Lower lobe of right lung (tissue), 2 donors: ENCODE measurements around the gene ST6GALNAC3. TPM values are rescaled to one million over a fixed set of nuclear protein-coding genes. Genes with fewer than 3 reads are reported as not detected.

Source experiments
- ATAC-seq, 2 donors: fragments of 200-7000 bp; cut with Tn5 transposase; one replicate each; pipeline ENCODE4 v1.9.1; 2020 to 2022; ENCODE audit warnings: mild to moderate bottlenecking in 2 of 2, moderate library complexity in 2 of 2
- DNase-seq: peaks from one replicate; pipeline ENCODE4 v3.0.0-alpha.2; 2020
- H3K27ac ChIP-seq: fragments of 200-600 bp; one replicate; pipeline ENCODE4 v1.8.0; 2022
- H3K27me3 ChIP-seq: fragments of 200-600 bp; one replicate; pipeline ENCODE4 v1.8.0; 2022; ENCODE audit warnings: low read depth
- H3K36me3 ChIP-seq: fragments of 200-600 bp; one replicate; pipeline ENCODE4 v1.8.0; 2022; ENCODE audit warnings: mild to moderate bottlenecking
- H3K4me1 ChIP-seq: fragments of 200-600 bp; one replicate; pipeline ENCODE4 v1.8.0; 2022
- H3K4me3 ChIP-seq: fragments of 200-600 bp; one replicate; pipeline ENCODE4 v1.8.0; 2022; ENCODE audit warnings: mild to moderate bottlenecking
- H3K9me3 ChIP-seq: fragments of 200-600 bp; one replicate; pipeline ENCODE4 v1.8.0; 2022
- intact Hi-C: fragments of 100-400 bp; cut with DNase I; formaldehyde crosslinking; loops from one replicate; pipeline ENCODE4 v1.11.0; 2022
- total RNA-seq: library from RNA; stranded (reverse); fragmentation: NEBNext Ultra II Directional; extraction: Animal tissue kit (Norgen Biotek cat#: 25700); gene quantifications from one replicate; pipeline ENCODE4 v1.2.1, GENCODE V29; 2021
- TF ChIP-seq, protein P1 (sequence below): fragments of 200-600 bp; IDR thresholded peaks from one replicate; pipeline ENCODE4 v1.8.0; 2022; ENCODE audit warnings: antibody characterized with exemption, mild to moderate bottlenecking
- donor health status: DM: no; HTN: yes; CAD: no; lungs with severe emphysema.

ST6GALNAC3 gene
- total RNA-seq, 1 donor from 2014 or later, result 8.8 TPM

- intact Hi-C loops, result no loop called here
- H3K9me3 ChIP-seq, result no peaks in the 10 kb centered on the region
- ATAC-seq (no peak), DNase-seq (no peak)
- TF ChIP-seq, protein P1, sequence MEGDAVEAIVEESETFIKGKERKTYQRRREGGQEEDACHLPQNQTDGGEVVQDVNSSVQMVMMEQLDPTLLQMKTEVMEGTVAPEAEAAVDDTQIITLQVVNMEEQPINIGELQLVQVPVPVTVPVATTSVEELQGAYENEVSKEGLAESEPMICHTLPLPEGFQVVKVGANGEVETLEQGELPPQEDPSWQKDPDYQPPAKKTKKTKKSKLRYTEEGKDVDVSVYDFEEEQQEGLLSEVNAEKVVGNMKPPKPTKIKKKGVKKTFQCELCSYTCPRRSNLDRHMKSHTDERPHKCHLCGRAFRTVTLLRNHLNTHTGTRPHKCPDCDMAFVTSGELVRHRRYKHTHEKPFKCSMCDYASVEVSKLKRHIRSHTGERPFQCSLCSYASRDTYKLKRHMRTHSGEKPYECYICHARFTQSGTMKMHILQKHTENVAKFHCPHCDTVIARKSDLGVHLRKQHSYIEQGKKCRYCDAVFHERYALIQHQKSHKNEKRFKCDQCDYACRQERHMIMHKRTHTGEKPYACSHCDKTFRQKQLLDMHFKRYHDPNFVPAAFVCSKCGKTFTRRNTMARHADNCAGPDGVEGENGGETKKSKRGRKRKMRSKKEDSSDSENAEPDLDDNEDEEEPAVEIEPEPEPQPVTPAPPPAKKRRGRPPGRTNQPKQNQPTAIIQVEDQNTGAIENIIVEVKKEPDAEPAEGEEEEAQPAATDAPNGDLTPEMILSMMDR, result no peak
- no peak overlapping the region for H3K27ac ChIP-seq
- no peaks in the 10 kb centered on the region for H3K4me1 ChIP-seq
- H3K4me3 ChIP-seq, result no peak overlapping the region
- H3K27me3 ChIP-seq, result no peaks in the 10 kb centered on the region
- H3K36me3 ChIP-seq, result no peaks in the 10 kb centered on the region
Measured at GRCh38 chr1:76491737-76492136, 417.2 kb downstream of the ST6GALNAC3 start.

DNA sequence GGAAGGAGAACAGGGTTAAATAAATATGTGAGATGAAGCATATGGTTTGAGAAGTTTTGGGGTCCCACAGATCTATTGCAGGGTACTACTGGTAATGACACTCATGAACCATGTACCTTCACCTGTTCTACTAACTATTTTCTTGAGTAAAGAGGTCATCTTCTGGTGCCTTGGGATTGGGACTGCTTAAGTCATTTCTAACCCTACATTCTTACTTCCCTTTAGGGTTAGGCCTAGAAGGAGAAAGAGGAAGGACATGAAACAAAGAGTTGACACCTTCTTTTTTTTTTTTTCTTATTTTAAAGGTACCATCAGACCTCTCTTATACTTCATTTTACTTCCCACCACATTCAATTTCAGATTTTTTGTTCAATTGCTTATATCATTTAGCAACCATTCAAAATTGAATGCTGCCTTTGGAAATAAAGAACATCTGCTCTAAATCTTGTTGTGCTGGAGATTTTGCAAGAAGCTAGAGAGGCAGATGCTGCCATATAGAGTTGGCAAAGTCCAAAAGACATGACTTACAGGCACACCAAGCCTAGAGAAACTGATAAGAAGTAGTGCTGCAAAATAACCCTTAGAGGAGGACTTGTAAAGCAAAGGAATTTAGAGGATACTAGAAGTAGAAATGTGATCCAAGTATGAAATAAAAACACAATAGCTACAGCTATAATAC, 418.3 kb downstream of the ST6GALNAC3 start:
- Histone ChIP-seq H3K36me3 (no peaks in the 10 kb centered on the region), H3K27ac (no peak overlapping the region), H3K9me3 (no peaks in the 10 kb centered on the region), H3K4me1 (no peaks in the 10 kb centered on the region), H3K4me3 (no peak overlapping the region), H3K27me3 (no peaks in the 10 kb centered on the region)
- DNase-seq (no peak), ATAC-seq (no peak)
- intact Hi-C loops, result no loop called here
- TF ChIP-seq, protein P1, result no peak

- DNase-seq, result no peak
- no peaks in the 10 kb centered on the region for H3K36me3 ChIP-seq
- no peaks in the 10 kb centered on the region for H3K27me3 ChIP-seq
- H3K4me1 ChIP-seq, result no peaks in the 10 kb centered on the region
- intact Hi-C loops, result no loop called here
- ATAC-seq, result no peak
- H3K27ac ChIP-seq, result no peak overlapping the region
- no peaks in the 10 kb centered on the region for H3K9me3 ChIP-seq
- H3K4me3 ChIP-seq, result no peak overlapping the region
- TF ChIP-seq, protein P1, result no peak
Measured at GRCh38 chr1:76494807-76495206, 420.3 kb downstream of the ST6GALNAC3 start.

- no peak for DNase-seq
- no peaks in the 10 kb centered on the region for H3K9me3 ChIP-seq
Measured at GRCh38 chr1:76496871-76497270, 422.3 kb downstream of the ST6GALNAC3 start.

GRCh38 chr1:76500116-76500515, 425.6 kb downstream of the ST6GALNAC3 start:
- intact Hi-C loops, result no loop called here
- H3K27ac ChIP-seq, result no peak overlapping the region
- H3K9me3 ChIP-seq, result no peaks in the 10 kb centered on the region
- DNase-seq, result no peak
- no peak for ATAC-seq
- no peaks in the 10 kb centered on the region for H3K4me1 ChIP-seq
- no peaks in the 10 kb centered on the region for H3K36me3 ChIP-seq
- TF ChIP-seq, protein P1, result no peak
- no peak overlapping the region for H3K4me3 ChIP-seq
- no peaks in the 10 kb centered on the region for H3K27me3 ChIP-seq

More at GRCh38 chr1:76496871-76497270, 422.3 kb downstream of the ST6GALNAC3 start:
- no peak for ATAC-seq
- Histone ChIP-seq H3K27me3 (no peaks in the 10 kb centered on the region), H3K4me3 (no peak overlapping the region), H3K36me3 (no peaks in the 10 kb centered on the region), H3K4me1 (no peaks in the 10 kb centered on the region), H3K27ac (no peak overlapping the region)
- TF ChIP-seq, protein P1, result no peak
- intact Hi-C loops, result no loop called here
